ENCODE results near the gene NUDCD3. TPM values are rescaled to one million over a fixed set of nuclear protein-coding genes. Genes with fewer than 3 reads are reported as not detected.

The NUDCD3 gene
- polyA plus RNA-seq, 1 donor (not counting 4 experiments of a cell fraction or from before 2014, with no cell fraction given), result 58.7 TPM

GRCh38 chr7:44440577-44441078 is 49.8 kb downstream of the NUDCD3 start:
- Histone ChIP-seq H3K27me3 (ENCODE audit: control insufficient read depth, extremely low read depth, insufficient read depth, low read length) (no peaks in the 10 kb centered on the region), H4K20me1 (ENCODE audit: control insufficient read depth, extremely low read depth, insufficient read depth, low read length) (peaks cover 7% of the 10 kb centered on the region), H3K9me3 (ENCODE audit: control insufficient read depth, low read depth, low read length) (no peaks in the 10 kb centered on the region), H3K4me1 (ENCODE audit: control insufficient read depth, extremely low read depth, insufficient read depth, low read length) (no peaks in the 10 kb centered on the region), H3K79me2 (ENCODE audit: control insufficient read depth, insufficient read depth, low read length) (peaks cover 58% of the 10 kb centered on the region), H3K4me3 (ENCODE audit: control insufficient read depth in 2 of 3, extremely low read depth in 1 of 3, insufficient read depth in 2 of 3, low read depth in 1 of 3, low read length in 3 of 3) (no peak overlapping the region), H3K9me1 (ENCODE audit: control insufficient read depth, extremely low read depth, insufficient read depth, low read length) (peaks cover 9% of the 10 kb centered on the region), H3K9ac (ENCODE audit: control insufficient read depth, extremely low read depth, insufficient read depth, low read length) (no peak overlapping the region), H3K36me3 (ENCODE audit: control insufficient read depth in 2 of 2, extremely low read depth in 1 of 2, insufficient read depth in 2 of 2, low read length in 2 of 2) (peaks cover 5 to 10% of the 10 kb centered on the region in 2 experiments), H2AFZ (ENCODE audit: control insufficient read depth, low read length) (no peak overlapping the region), H3K27ac (ENCODE audit: control insufficient read depth, insufficient read depth, low read length) (no peak overlapping the region), H3K4me2 (ENCODE audit: control insufficient read depth, extremely low read depth, insufficient read depth, low read depth, low read length) (no peak overlapping the region)
- dilution Hi-C loops (cut with MboI; ENCODE audit: extremely low pct_ligation_motif_present, low sequenced_read_pairs), result no loop called here
- DNase-seq (ENCODE audit: low read depth, low spot score) (no peak), FAIRE-seq (no peak)
- TF ChIP-seq EZH2 (IDR thresholded peaks at IDR 0.05; ENCODE audit: low read length), result no peak
- TF ChIP-seq, protein P1, sequence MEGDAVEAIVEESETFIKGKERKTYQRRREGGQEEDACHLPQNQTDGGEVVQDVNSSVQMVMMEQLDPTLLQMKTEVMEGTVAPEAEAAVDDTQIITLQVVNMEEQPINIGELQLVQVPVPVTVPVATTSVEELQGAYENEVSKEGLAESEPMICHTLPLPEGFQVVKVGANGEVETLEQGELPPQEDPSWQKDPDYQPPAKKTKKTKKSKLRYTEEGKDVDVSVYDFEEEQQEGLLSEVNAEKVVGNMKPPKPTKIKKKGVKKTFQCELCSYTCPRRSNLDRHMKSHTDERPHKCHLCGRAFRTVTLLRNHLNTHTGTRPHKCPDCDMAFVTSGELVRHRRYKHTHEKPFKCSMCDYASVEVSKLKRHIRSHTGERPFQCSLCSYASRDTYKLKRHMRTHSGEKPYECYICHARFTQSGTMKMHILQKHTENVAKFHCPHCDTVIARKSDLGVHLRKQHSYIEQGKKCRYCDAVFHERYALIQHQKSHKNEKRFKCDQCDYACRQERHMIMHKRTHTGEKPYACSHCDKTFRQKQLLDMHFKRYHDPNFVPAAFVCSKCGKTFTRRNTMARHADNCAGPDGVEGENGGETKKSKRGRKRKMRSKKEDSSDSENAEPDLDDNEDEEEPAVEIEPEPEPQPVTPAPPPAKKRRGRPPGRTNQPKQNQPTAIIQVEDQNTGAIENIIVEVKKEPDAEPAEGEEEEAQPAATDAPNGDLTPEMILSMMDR (optimal IDR thresholded peaks at IDR 0.05 in 1 of 3, IDR thresholded peaks at IDR 0.05 in 1 of 3, conservative IDR thresholded peaks at IDR 0.05 in 1 of 3; ENCODE audit: extremely low read depth in 1 of 3, insufficient read depth in 2 of 3, low read length in 3 of 3), result no peak

- Histone ChIP-seq H3K79me2 (ENCODE audit: control insufficient read depth, insufficient read depth, low read length) (peaks cover 57% of the 10 kb centered on the region), H3K4me2 (ENCODE audit: control insufficient read depth, extremely low read depth, insufficient read depth, low read depth, low read length) (no peak overlapping the region), H3K9me1 (ENCODE audit: control insufficient read depth, extremely low read depth, insufficient read depth, low read length) (peaks cover 5% of the 10 kb centered on the region), H2AFZ (ENCODE audit: control insufficient read depth, low read length) (no peak overlapping the region), H3K36me3 (ENCODE audit: control insufficient read depth in 2 of 2, extremely low read depth in 1 of 2, insufficient read depth in 2 of 2, low read length in 2 of 2) (peaks cover 4 to 8% of the 10 kb centered on the region in 2 experiments), H3K4me3 (ENCODE audit: control insufficient read depth in 2 of 3, extremely low read depth in 1 of 3, insufficient read depth in 2 of 3, low read depth in 1 of 3, low read length in 3 of 3) (no peak overlapping the region), H3K9me3 (ENCODE audit: control insufficient read depth, low read depth, low read length) (no peaks in the 10 kb centered on the region), H3K4me1 (ENCODE audit: control insufficient read depth, extremely low read depth, insufficient read depth, low read length) (no peaks in the 10 kb centered on the region), H3K9ac (ENCODE audit: control insufficient read depth, extremely low read depth, insufficient read depth, low read length) (no peak overlapping the region), H3K27ac (ENCODE audit: control insufficient read depth, insufficient read depth, low read length) (no peak overlapping the region), H4K20me1 (ENCODE audit: control insufficient read depth, extremely low read depth, insufficient read depth, low read length) (peaks cover 7% of the 10 kb centered on the region), H3K27me3 (ENCODE audit: control insufficient read depth, extremely low read depth, insufficient read depth, low read length) (no peaks in the 10 kb centered on the region)
- dilution Hi-C loops (cut with MboI; ENCODE audit: extremely low pct_ligation_motif_present, low sequenced_read_pairs), result no loop called here
- TF ChIP-seq EZH2 (IDR thresholded peaks at IDR 0.05; ENCODE audit: low read length), result no peak
- FAIRE-seq (no peak), DNase-seq (ENCODE audit: low read depth, low spot score) (no peak)
Observed at GRCh38 chr7:44439926-44440325, 50.5 kb downstream of the NUDCD3 start.

DNA sequence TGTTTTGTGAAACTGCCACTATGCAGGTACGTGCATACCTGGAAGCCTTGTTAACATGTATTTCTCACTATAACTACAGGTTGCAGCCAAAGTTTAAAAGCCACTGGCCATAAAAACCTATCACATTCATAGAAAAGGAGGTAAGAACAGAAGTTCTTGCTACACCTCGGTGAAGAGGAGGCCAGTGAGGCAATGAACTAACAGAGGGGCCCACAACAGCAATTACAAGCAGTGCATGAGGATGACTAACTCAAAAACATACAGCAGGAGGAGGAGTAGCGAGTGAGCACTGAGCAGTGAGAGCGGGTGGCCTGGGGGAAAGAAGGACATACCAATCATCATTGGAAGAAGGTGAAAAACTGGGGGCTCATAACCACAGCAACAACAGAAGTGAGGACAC is 51.6 kb downstream of the NUDCD3 start:
- Histone ChIP-seq H4K20me1 (ENCODE audit: control insufficient read depth, extremely low read depth, insufficient read depth, low read length) (peaks cover 7% of the 10 kb centered on the region), H3K27me3 (ENCODE audit: control insufficient read depth, extremely low read depth, insufficient read depth, low read length) (no peaks in the 10 kb centered on the region), H3K4me3 (ENCODE audit: control insufficient read depth in 2 of 3, extremely low read depth in 1 of 3, insufficient read depth in 2 of 3, low read depth in 1 of 3, low read length in 3 of 3) (no peak overlapping the region), H3K4me2 (ENCODE audit: control insufficient read depth, extremely low read depth, insufficient read depth, low read depth, low read length) (no peak overlapping the region), H3K27ac (ENCODE audit: control insufficient read depth, insufficient read depth, low read length) (no peak overlapping the region), H3K36me3 (ENCODE audit: control insufficient read depth in 2 of 2, extremely low read depth in 1 of 2, insufficient read depth in 2 of 2, low read length in 2 of 2) (peaks cover 5 to 6% of the 10 kb centered on the region in 2 experiments), H3K79me2 (ENCODE audit: control insufficient read depth, insufficient read depth, low read length) (peaks cover 60% of the 10 kb centered on the region), H3K9ac (ENCODE audit: control insufficient read depth, extremely low read depth, insufficient read depth, low read length) (no peak overlapping the region), H3K9me1 (ENCODE audit: control insufficient read depth, extremely low read depth, insufficient read depth, low read length) (peaks cover 3% of the 10 kb centered on the region), H3K9me3 (ENCODE audit: control insufficient read depth, low read depth, low read length) (no peaks in the 10 kb centered on the region), H3K4me1 (ENCODE audit: control insufficient read depth, extremely low read depth, insufficient read depth, low read length) (no peaks in the 10 kb centered on the region), H2AFZ (ENCODE audit: control insufficient read depth, low read length) (no peak overlapping the region)
- DNase-seq (ENCODE audit: low read depth, low spot score) (no peak), FAIRE-seq (no peak)
- no peak for TF ChIP-seq EZH2 (IDR thresholded peaks at IDR 0.05; ENCODE audit: low read length)
- TF ChIP-seq, protein P1 (optimal IDR thresholded peaks at IDR 0.05 in 1 of 3, IDR thresholded peaks at IDR 0.05 in 1 of 3, conservative IDR thresholded peaks at IDR 0.05 in 1 of 3; ENCODE audit: extremely low read depth in 1 of 3, insufficient read depth in 2 of 3, low read length in 3 of 3), result no peak
- dilution Hi-C loops (cut with MboI; ENCODE audit: extremely low pct_ligation_motif_present, low sequenced_read_pairs), result no loop called here
